ENCODE data around the gene YIPF1.

Gene YIPF1

GRCh38 chr1:53929246-53929960, 39.8 kb upstream of the YIPF1 start:
- no peak for DNase-seq (ENCODE audit: insufficient read length, low spot score)
- no peak for FAIRE-seq
- TF ChIP-seq CTCF (IDR thresholded peaks at IDR 0.05; ENCODE audit: insufficient read depth, missing control alignments): no peak

DNA sequence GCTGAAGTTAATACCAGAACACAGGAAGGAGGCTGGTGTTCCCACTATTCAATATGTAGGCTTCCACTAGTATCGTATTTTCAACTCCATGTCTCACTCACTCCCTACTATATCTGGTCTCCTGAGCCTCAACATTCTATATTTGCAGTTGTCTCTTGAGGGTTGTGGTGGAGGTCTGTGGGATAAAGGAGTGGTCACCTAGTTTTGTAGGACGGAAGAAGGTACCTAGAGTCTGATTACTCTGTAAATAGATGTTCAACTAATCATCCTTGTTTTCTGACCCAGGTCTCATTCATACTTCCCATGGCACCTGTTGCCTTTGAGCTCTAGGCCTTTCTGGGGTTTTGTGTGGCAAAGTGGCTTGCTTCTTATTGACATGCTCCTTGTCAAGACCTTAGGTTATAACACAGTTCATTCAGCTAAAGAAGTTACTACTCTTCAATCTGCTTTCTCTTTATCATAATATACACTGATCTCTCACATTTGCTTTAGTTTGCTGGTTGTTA, 37.8 kb upstream of the YIPF1 start:
- no peak for TF ChIP-seq CTCF (IDR thresholded peaks at IDR 0.05; ENCODE audit: insufficient read depth, missing control alignments)
- FAIRE-seq (no peak), DNase-seq (ENCODE audit: insufficient read length, low spot score) (no peak)

GRCh38 chr1:53919675-53920066, 30.1 kb upstream of the YIPF1 start:
- no peak for TF ChIP-seq CTCF (IDR thresholded peaks at IDR 0.05; ENCODE audit: insufficient read depth, missing control alignments)
- FAIRE-seq: no peak

GRCh38 chr1:53918343-53918742, 28.7 kb upstream of the YIPF1 start:
- no peak for DNase-seq (ENCODE audit: insufficient read length, low spot score)
- FAIRE-seq: no peak
- no peak for TF ChIP-seq CTCF (IDR thresholded peaks at IDR 0.05; ENCODE audit: insufficient read depth, missing control alignments)

More at GRCh38 chr1:53919675-53920066, 30.1 kb upstream of the YIPF1 start:
- DNase-seq (ENCODE audit: insufficient read length, low spot score): no peak

DNA sequence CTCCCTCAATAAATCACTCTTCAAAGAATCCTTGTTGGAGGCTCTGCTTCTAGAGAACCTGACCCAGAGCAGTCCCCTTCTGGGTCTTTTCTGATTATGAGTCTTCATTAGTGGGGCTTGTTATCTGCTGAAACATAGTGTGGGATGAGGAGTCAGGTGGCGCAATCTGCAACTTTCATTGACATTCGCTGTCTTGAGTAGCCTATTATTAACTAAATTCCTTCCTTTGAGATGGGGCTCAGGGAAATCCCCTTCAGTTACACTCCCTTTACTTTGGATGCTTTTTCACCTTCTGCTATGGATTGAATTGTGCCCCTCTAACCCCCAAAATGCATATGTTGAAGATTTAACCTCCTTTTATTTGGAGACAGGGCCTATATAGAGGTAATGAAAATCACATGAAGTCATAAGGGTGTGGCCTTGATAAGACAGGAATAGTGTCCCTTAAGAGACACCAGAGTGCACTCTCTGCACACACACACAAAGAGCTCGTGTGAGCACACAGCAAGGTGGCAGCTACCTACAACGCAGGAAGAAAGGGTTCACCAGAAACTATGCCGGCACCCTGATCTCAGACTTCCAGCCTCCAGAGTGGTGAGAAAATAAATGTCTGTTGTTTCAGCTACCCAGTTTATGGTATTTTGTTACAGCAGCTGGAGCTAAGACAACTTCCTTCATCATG, 23.9 kb upstream of the YIPF1 start:
- TF ChIP-seq CTCF (IDR thresholded peaks at IDR 0.05; ENCODE audit: insufficient read depth, missing control alignments): peak; percentile 21
- no peak for DNase-seq (ENCODE audit: insufficient read length, low spot score)
- FAIRE-seq: no peak

DNA sequence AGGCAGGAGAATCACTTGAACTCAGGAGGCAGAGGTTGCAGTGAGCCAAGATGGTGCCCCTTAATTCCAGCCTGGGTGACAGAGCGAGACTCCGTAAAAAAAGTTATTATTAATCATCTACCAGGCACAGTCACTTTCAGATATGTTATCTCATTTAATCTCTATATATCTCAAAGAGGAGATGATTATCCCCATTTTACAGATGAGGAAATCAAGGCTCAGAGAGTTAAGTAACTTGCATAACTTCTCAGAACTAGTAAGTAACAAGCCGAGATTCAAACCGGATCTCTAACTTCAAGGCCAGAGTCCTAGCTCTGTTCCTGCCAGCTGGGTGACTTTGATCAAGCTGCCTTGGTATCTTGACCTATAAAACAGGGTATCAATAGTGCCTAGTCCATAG, 21.8 kb upstream of the YIPF1 start:
- no peak for TF ChIP-seq CTCF (IDR thresholded peaks at IDR 0.05; ENCODE audit: insufficient read depth, missing control alignments)
- FAIRE-seq (no peak), DNase-seq (ENCODE audit: insufficient read length, low spot score) (no peak)

GRCh38 chr1:53909946-53910345, 20.3 kb upstream of the YIPF1 start:
- no peak for FAIRE-seq
- no peak for TF ChIP-seq CTCF (IDR thresholded peaks at IDR 0.05; ENCODE audit: insufficient read depth, missing control alignments)
- no peak for DNase-seq (ENCODE audit: insufficient read length, low spot score)
